ENCODE measurements around the gene NSUN2. TPM values are rescaled to one million over a fixed set of nuclear protein-coding genes. Genes with fewer than 3 reads are reported as not detected.

NSUN2 gene
- total and polyA plus RNA-seq, 2 donors (not counting 3 experiments of a cell fraction or from before 2014, with no cell fraction given) = 53.7 to 73.0 TPM

DNA sequence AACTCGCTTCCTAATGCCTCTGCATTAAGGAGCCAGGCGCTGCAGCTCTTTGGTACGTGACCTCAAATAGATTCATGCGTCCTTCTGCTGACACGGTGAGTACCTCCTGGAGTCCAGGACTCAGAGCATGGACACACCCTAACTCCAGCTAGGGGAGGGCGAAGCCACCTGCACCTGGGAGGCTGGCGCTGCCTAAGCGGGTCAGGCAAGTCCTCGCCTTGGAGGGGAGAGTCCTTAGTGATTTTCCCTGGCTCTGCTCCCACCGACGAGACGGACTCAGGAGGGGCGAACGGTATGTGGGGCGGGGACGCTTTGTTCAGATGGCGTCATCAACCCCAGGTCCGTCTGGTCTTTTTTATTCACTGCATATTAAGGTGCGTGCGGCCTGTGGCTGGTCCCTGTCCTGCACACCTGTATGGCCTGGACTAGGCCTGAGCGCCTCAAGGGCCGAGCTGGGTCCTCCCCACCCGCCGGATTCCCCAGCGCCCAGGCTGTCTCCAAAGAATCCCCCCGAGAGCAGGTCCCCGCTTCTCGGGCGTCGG, 50.3 kb downstream of the NSUN2 start:
- H3K9me3 ChIP-seq (replicated peaks; ENCODE audit: control insufficient read depth, insufficient read depth, low read length) = no peaks in the 10 kb centered on the region
- TF ChIP-seq, protein P1, sequence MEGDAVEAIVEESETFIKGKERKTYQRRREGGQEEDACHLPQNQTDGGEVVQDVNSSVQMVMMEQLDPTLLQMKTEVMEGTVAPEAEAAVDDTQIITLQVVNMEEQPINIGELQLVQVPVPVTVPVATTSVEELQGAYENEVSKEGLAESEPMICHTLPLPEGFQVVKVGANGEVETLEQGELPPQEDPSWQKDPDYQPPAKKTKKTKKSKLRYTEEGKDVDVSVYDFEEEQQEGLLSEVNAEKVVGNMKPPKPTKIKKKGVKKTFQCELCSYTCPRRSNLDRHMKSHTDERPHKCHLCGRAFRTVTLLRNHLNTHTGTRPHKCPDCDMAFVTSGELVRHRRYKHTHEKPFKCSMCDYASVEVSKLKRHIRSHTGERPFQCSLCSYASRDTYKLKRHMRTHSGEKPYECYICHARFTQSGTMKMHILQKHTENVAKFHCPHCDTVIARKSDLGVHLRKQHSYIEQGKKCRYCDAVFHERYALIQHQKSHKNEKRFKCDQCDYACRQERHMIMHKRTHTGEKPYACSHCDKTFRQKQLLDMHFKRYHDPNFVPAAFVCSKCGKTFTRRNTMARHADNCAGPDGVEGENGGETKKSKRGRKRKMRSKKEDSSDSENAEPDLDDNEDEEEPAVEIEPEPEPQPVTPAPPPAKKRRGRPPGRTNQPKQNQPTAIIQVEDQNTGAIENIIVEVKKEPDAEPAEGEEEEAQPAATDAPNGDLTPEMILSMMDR (IDR thresholded peaks at IDR 0.05; ENCODE audit: extremely low read depth in 1 of 2, insufficient read depth in 1 of 2, low read depth in 1 of 2, low read length in 2 of 2) = no peak
- peak; percentile 41 for TF ChIP-seq EZH2 (IDR thresholded peaks at IDR 0.05; ENCODE audit: borderline replicate concordance, low read depth, low read length, severe bottlenecking)
- POLR2A ChIA-PET = interaction anchor here (0.6 kb wide), 1 partner anchor 302 kb away, joined by 8 read pairs; no protein-coding TSS in a partner anchor
- H3K4me3 ChIP-seq (replicated peaks in 1 of 3; ENCODE audit: insufficient read depth in 1 of 3, low read depth in 1 of 3, low read length in 3 of 3) = peak overlapping the region in 1 of 3 experiments; percentile 11
- CTCF ChIA-PET = interaction anchor here (0.7 to 2.1 kb wide), 3 partner anchors 12 to 1086 kb away, joined by 3 to 13 read pairs (median 6); no protein-coding TSS in a partner anchor
- no peaks in the 10 kb centered on the region for H3K36me3 ChIP-seq (ENCODE audit: control insufficient read depth in 2 of 2, extremely low read depth in 1 of 2, insufficient read depth in 2 of 2, low read length in 2 of 2)
- no TSS peak for BruUV-seq (replicated peaks)
- dilution Hi-C loops (cut with MboI; ENCODE audit: extremely low pct_ligation_motif_present, low sequenced_read_pairs) (no loop called here), intact Hi-C loops (cut with micrococcal nuclease) (loop anchor here (10.0 kb wide), 1 partner anchor 208 kb away; the partner anchor contains the start of gene MED10)
- no peaks in the 10 kb centered on the region for H3K79me2 ChIP-seq (ENCODE audit: control insufficient read depth, insufficient read depth, low read length)
- H3K9me1 ChIP-seq (replicated peaks; ENCODE audit: control insufficient read depth, extremely low read depth, insufficient read depth, low read length) = no peaks in the 10 kb centered on the region
- no peak for FAIRE-seq
- peak overlapping the region; percentile 34 for H2AFZ ChIP-seq (ENCODE audit: low read depth, low read length)
- no peaks in the 10 kb centered on the region for H4K20me1 ChIP-seq (replicated peaks; ENCODE audit: control insufficient read depth, extremely low read depth, insufficient read depth, low read length)
- H3K27me3 ChIP-seq (ENCODE audit: control insufficient read depth in 2 of 2, insufficient read depth in 2 of 2, low read length in 2 of 2) = peaks cover 25 to 30% of the 10 kb centered on the region in 2 experiments
- no peak overlapping the region for H3K27ac ChIP-seq (ENCODE audit: insufficient read depth, low read depth, low read length)
- H3K4me2 ChIP-seq (ENCODE audit: insufficient read depth, low read length) = peak overlapping the region; percentile 35
- no peak overlapping the region for H3K9ac ChIP-seq (replicated peaks; ENCODE audit: extremely low read depth, insufficient read depth, low read length)
- peaks cover 13% of the 10 kb centered on the region for H3K4me1 ChIP-seq (ENCODE audit: control insufficient read depth, extremely low read depth, insufficient read depth, low read length)
- DNase-seq (ENCODE audit: low read depth, low spot score) = no peak
